ENCODE data around the gene AHR.

Gene AHR

DNA sequence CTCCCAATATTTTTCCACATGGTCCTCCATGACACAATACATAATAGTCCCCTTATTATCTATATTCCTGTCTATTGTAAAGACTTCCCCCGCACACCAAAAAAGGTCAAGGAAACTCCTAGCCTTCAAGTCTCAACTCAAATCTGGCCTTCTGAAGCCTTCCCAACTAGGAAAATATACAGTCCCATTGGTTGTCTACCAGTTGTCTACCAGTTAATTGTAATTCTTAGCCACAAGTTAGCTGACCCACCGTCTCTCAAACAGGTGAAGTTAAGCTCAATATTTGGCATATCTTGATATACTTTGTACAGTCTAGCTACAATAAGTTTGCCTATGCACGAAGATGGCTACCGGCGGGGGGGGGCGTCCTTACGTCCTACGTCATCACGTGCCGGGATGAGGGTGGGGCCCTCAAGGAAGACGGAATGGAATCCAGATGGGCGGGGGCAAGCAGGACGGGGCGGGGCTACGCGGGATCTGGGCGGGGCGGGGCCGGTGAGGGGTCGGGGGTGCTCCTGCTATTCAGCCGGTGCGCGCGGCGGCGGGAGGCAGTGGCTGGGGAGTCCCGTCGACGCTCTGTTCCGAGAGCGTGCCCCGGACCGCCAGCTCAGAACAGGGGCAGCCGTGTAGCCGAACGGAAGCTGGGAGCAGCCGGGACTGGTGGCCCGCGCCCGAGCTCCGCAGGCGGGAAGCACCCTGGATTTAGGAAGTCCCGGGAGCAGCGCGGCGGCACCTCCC, at the start of gene AHR:
TSS of gene AHR (plus strand) at position 551 of the 738 bp plus-strand sequence. CDS start 613 bp downstream, outside the sequence.
- Mint-ChIP-seq H3K27me3 (no peaks in the 10 kb centered on the region), H3K27ac (peak within 1 kb of the TSS; percentile 92), H3K9me3 (peaks cover 7 to 9% of the 10 kb centered on the region in 2 donors), H3K36me3 (peaks cover 3 to 7% of the 10 kb centered on the region in 2 donors), H3K4me1 (peaks cover 22 to 24% of the 10 kb centered on the region in 2 donors), H3K4me3 (peak within 1 kb of the TSS; percentile 87 to 91)
- ATAC-seq (replicated peaks), result peak; percentile 87 to 89
- peak; percentile 82 for DNase-seq

DNA sequence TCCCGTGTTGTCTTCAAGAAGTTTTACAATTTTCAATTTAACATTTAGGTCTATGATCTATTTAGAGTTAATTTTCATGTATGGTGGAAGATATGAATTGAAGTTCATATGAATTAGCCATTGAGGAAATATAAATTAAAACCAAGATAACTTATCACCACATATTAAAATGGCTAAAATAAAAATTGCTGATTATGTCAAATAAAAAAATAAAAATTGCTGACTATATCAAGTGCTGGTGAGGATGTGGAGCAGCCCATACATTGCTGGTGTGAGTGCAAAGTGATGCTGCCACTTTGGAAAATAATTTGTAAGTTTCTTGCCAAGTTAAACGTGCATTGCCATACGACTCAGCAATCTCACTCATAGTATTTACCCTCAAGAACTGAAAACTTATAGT, 44.6 kb upstream of the AHR start:
- ATAC-seq (replicated peaks) (no peak), DNase-seq (no peak)
- Mint-ChIP-seq H3K4me1 (peaks cover 1 to 9% of the 10 kb centered on the region in 2 donors), H3K36me3 (peaks cover 0 to 5% of the 10 kb centered on the region in 2 donors), H3K27ac (no peak overlapping the region), H3K4me3 (no peak overlapping the region), H3K27me3 (no peaks in the 10 kb centered on the region), H3K9me3 (peaks cover 0 to 2% of the 10 kb centered on the region in 2 donors)

DNA sequence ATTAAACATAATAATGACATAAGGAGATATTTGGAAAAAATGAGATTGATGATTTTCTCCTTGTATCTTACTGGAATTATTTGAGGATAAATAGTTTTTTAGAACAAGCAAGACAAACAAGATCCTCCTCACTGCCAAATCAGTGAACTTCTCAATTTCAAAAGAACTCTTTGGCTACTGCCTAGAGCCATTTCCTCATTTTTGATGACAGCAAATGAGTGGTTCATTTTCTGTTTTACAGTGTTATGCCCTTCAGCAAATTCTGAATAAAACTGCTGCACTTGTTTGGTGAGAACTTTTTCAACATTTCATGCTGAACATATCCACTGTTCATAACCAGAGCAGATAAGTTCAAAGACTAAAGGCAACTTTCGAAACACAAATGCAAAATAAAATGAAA, 42.5 kb upstream of the AHR start:
- no peak overlapping the region for H3K4me3 Mint-ChIP-seq
- ATAC-seq (replicated peaks), result peak; percentile 81 to 87
- no peak overlapping the region for H3K27ac Mint-ChIP-seq
- H3K4me1 Mint-ChIP-seq, result peaks cover 3 to 9% of the 10 kb centered on the region in 2 donors
- no peak for DNase-seq
- peaks cover 0 to 1% of the 10 kb centered on the region in 2 donors for H3K36me3 Mint-ChIP-seq
- peaks cover 0 to 2% of the 10 kb centered on the region in 2 donors for H3K9me3 Mint-ChIP-seq
- H3K27me3 Mint-ChIP-seq, result no peaks in the 10 kb centered on the region

DNA sequence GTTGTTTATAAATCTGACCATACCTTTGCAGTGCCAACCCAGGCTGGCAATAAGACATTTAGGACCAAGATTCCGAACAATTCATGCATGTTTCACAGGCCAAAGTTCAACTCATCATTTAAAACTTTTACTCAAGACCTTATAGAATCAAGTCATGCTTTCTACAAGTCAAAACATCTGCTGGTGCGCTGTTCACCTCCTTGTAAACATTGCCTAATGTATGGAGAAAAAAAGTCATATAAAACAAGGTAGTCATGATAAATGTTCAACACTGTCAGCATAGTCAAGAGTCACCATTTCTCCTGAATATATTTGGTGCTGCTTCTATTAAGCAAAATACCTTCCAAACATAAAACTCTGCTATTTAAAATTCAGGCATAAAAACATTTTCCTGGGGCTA, 42.1 kb upstream of the AHR start:
- Mint-ChIP-seq H3K9me3 (peaks cover 0 to 2% of the 10 kb centered on the region in 2 donors), H3K27ac (no peak overlapping the region), H3K4me1 (peaks cover 5 to 12% of the 10 kb centered on the region in 2 donors), H3K36me3 (peaks cover 0 to 1% of the 10 kb centered on the region in 2 donors), H3K4me3 (no peak overlapping the region), H3K27me3 (no peaks in the 10 kb centered on the region)
- DNase-seq (no peak), ATAC-seq (replicated peaks) (no peak)

DNA sequence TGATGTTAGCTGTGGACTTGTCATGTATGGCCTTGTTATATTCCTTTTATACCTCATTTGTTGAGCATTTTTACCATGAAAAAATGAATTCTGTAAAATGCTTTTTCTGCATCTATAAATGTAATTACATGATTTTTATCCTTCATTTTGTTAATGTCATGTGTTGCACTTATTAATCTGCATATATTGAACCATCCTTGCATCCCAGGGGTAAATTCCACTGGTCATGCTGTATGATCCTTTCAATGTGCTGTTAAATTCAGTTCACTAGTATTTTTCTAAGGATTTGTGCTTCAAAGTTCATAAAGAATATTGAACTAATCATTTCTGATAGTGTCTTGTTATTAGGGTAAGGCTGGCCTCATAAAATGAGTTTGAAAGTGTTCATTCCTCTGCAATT, 31.9 kb upstream of the AHR start:
- H3K27me3 Mint-ChIP-seq, result peaks cover 0 to 4% of the 10 kb centered on the region in 2 donors
- peaks cover 14 to 30% of the 10 kb centered on the region in 2 donors for H3K9me3 Mint-ChIP-seq
- H3K36me3 Mint-ChIP-seq, result peaks cover 6 to 13% of the 10 kb centered on the region in 2 donors
- peaks cover under 1 to 2% of the 10 kb centered on the region in 2 donors for H3K4me1 Mint-ChIP-seq
- no peak for ATAC-seq (replicated peaks)
- no peak for DNase-seq
- no peak overlapping the region for H3K27ac Mint-ChIP-seq
- no peak overlapping the region for H3K4me3 Mint-ChIP-seq

DNA sequence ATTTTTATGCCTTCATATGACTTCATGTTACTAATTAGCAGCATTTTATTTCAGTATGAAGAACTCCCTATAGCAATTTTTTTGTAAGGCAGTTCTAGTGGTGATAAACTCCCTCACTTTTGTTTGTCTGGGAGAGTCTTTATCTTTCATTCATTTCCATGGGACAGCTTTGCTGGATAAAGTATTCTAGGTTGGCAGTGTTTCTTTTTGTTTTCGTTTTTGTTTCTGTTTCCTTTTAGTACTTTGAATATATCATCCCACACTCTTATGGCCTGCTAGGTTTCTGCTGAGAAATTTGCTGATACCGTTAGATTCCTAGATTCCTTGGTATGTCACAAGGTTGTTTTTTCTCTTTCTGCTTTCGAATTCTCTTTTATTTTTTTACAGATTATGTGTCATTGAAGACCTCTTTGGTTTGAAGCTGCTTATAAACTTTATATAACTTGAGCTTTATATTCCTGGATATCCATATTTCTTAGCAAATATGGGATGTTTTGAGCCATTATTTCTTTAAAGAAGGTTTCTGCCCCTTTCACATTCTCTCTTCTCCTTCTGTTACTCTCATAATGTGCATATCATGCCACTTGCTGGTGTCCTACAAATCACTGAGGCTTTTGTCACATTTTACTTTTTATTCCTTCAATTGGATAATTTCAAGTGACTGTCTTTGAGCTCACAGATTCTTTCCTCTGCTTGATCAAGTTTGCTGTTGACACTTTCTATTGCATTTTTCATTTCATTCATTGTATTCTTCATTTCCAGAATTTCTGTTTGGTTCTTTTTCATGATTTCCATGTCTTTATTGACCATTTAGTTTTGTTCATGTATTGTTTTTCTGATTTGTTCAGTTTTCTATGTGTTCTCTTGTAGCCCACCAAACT, 28.9 kb upstream of the AHR start:
- H3K27me3 Mint-ChIP-seq, result peaks cover 0 to 8% of the 10 kb centered on the region in 2 donors
- ATAC-seq (replicated peaks), result no peak
- no peaks in the 10 kb centered on the region for H3K4me1 Mint-ChIP-seq
- H3K36me3 Mint-ChIP-seq, result peaks cover 6 to 18% of the 10 kb centered on the region in 2 donors
- peaks cover 18 to 33% of the 10 kb centered on the region in 2 donors for H3K9me3 Mint-ChIP-seq
- no peak overlapping the region for H3K27ac Mint-ChIP-seq
- no peak overlapping the region for H3K4me3 Mint-ChIP-seq
- DNase-seq, result no peak

DNA sequence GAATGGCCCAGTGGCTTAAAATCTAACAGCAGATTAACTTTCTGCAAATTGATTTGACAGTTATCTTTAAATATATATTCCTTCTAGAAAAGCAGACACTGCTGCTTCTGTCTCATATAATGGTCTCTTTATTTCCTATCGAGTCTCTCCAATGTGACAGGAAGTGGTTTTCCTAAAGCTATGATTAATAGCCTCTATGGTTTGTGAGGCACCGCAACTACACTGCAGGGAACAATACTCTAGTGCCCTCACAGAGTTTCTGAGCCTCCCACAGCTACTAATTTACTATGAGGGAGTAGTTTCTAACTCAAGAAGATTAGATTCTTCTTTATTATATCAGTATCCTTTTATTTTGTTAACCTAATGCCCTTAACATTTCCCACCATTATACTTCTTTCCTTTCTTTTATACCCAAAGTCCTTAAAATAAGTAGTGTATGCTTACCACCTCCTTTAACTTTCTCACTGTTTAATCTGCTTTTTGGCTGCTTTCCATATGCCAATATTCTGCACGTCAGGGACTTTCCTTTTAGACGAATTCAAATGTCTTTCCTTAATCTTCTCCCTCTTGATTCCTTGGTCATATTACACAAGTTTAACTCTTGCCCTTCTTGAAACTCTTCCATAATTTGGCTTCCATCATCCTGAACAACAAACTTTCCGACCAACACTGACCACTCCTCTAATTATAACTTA, 23.8 kb upstream of the AHR start:
- Mint-ChIP-seq H3K4me3 (no peak overlapping the region), H3K27ac (no peak overlapping the region)
- ATAC-seq (replicated peaks), result peak; percentile 43 to 51

DNA sequence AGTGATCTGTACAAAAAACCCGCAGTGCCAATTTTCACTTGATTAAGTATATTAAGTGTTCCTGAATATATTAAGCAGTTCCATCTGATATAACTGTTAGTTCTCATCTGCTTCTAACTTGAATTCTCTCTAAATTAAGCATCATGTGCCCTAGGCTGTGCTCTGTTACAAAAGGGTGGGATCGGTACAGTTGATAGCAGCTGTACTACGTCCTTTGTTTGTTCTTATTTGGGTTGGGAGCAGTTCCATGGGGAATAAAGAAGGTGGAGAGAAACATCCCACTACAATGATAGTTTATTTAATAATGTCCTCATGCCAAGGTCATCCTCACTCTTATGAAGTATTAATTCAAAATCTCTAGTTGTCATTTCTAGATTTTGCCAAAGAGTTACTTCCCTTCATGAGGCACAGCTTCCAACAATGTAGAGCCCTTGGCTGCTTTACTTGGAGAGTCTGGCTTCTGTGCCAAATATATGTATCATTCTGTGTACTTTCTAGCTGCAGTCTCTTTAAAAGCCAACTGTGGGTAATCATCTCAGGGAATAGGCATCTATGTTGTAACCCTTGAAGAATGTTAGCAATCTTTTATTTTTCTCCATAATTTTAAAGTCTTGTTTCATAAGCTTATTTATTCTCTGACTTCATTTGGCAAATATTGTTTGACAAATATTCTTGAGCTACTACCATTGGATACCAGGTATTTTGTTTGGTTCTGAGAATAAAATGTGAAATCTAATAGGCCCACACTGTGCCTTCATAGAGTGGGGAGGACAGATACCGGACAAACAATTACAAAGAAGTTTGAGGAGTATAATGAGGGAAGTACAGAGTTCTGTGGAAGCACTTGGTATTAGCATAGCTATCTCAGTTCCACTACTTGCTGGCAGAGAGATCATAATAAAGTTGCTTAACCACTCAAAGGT, 22.4 kb upstream of the AHR start:
- Mint-ChIP-seq H3K27ac (no peak overlapping the region), H3K36me3 (peaks cover 0 to 4% of the 10 kb centered on the region in 2 donors), H3K27me3 (peaks cover 7 to 11% of the 10 kb centered on the region in 2 donors), H3K4me1 (peaks cover 6 to 18% of the 10 kb centered on the region in 2 donors), H3K9me3 (peaks cover 3 to 6% of the 10 kb centered on the region in 2 donors), H3K4me3 (no peak overlapping the region)
- DNase-seq (no peak), ATAC-seq (replicated peaks) (peak; percentile 92 to 97)

More for the DNA sequence above, 23.8 kb upstream of the AHR start:
- H3K36me3 Mint-ChIP-seq, result peaks cover 2 to 7% of the 10 kb centered on the region in 2 donors
- H3K4me1 Mint-ChIP-seq, result peaks cover 6 to 18% of the 10 kb centered on the region in 2 donors
- H3K27me3 Mint-ChIP-seq, result peaks cover 7 to 11% of the 10 kb centered on the region in 2 donors
- peaks cover 11 to 12% of the 10 kb centered on the region in 2 donors for H3K9me3 Mint-ChIP-seq
- no peak for DNase-seq

DNA sequence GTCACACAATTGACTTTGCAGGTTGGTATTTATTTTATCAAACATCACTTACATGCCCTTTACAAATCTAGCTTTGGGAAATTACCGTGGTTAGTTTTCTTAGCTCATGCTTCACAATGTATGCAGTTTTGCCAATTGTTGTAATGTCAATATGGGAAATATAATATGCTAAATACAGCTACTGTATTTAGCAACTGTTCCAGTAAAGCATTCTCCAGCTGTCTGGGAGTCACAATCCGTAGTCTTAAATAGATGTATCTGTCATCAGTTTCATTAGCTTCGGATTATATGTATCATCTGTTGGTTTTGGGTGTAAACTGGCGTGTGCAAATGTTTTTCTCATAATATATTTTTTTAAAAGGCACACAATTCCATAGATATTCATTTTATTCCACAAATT, 19.4 kb upstream of the AHR start:
- DNase-seq, result no peak
- no peaks in the 10 kb centered on the region for H3K36me3 Mint-ChIP-seq
- no peak overlapping the region for H3K4me3 Mint-ChIP-seq
- peaks cover 6 to 18% of the 10 kb centered on the region in 2 donors for H3K4me1 Mint-ChIP-seq
- H3K27me3 Mint-ChIP-seq, result peaks cover 5 to 11% of the 10 kb centered on the region in 2 donors
- H3K9me3 Mint-ChIP-seq, result peaks cover 0 to 2% of the 10 kb centered on the region in 2 donors
- no peak overlapping the region for H3K27ac Mint-ChIP-seq
- no peak for ATAC-seq (replicated peaks)

DNA sequence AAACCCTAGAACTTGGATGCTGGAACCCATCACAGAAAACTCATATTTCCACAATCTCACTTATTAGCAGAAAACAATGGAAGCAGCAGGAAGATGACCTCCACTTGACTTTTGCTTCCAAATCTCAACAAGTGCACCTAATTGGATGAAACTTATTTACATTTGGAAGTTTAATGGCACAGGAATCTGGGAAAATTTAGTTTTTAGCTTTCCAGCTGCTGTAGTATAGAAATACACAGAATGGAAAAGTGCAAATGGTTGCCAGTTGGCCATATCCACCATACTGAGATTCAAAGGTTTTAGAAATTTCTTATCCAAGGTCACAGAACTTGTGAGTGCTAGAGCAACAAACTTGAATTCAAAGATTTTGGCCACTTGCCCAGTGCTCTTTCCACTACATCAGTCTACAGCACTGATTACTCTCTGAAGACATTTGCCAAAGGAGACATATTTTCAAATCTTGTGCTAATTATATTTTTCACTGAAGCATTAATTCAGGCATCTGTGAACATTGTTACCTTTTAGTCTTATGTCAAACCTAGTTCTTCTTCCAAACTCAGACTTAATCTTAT, 9.3 kb upstream of the AHR start:
- Mint-ChIP-seq H3K27me3 (peaks cover 0 to 11% of the 10 kb centered on the region in 2 donors), H3K4me1 (peaks cover 0 to 2% of the 10 kb centered on the region in 2 donors), H3K4me3 (no peak overlapping the region), H3K27ac (no peak overlapping the region), H3K36me3 (no peaks in the 10 kb centered on the region), H3K9me3 (no peaks in the 10 kb centered on the region)
- no peak for DNase-seq
- no peak for ATAC-seq (replicated peaks)

DNA sequence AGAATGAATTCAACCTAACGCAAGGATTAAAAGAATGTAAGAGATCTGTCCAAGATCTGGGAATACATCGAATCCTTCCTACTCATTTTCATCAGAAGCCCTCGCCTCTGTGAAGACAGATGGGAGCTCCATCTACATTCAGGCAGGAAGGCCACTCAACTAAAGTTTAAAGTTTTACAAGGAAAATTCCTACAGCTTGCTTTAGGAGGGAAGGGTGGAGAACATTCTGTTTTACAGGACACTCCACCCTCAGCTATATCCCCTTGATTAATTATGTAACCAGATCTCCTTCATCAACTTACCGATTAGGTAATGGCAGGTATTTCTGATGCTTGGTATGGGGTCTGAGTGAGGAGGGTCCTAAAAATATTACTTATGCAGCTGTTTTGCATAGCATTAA, 5.6 kb upstream of the AHR start:
- ATAC-seq (replicated peaks) (no peak), DNase-seq (no peak)
- Mint-ChIP-seq H3K4me3 (no peak overlapping the region), H3K27me3 (peaks cover 0 to 5% of the 10 kb centered on the region in 2 donors), H3K4me1 (peaks cover 10 to 11% of the 10 kb centered on the region in 2 donors), H3K36me3 (no peaks in the 10 kb centered on the region), H3K27ac (no peak overlapping the region), H3K9me3 (peaks cover 3 to 9% of the 10 kb centered on the region in 2 donors)

DNA sequence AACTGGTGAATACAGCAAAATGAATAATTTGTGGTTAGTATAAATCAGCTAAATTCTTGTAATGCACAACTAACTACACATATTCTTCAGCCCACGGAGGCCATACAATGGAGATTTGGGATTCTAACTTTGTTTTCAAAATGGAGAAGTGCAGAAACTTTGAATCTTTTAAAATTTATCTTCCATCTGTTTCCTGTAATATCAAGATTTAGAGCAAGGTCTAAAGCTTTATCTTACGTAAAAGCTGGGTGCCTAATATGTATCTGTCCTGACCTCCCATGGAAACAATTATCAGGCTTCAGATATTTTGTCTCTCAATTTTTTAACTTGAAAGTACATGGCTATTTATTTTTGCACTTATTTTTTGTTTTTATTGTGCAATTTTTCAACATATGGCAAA, 5.0 kb upstream of the AHR start:
- Mint-ChIP-seq H3K36me3 (peaks cover 3% of the 10 kb centered on the region in 2 donors), H3K4me1 (peaks cover 15 to 16% of the 10 kb centered on the region in 2 donors), H3K27me3 (peaks cover 0 to 5% of the 10 kb centered on the region in 2 donors), H3K9me3 (peaks cover 7 to 9% of the 10 kb centered on the region in 2 donors), H3K27ac (no peak overlapping the region), H3K4me3 (no peak overlapping the region)
- DNase-seq (no peak), ATAC-seq (replicated peaks) (no peak)

DNA sequence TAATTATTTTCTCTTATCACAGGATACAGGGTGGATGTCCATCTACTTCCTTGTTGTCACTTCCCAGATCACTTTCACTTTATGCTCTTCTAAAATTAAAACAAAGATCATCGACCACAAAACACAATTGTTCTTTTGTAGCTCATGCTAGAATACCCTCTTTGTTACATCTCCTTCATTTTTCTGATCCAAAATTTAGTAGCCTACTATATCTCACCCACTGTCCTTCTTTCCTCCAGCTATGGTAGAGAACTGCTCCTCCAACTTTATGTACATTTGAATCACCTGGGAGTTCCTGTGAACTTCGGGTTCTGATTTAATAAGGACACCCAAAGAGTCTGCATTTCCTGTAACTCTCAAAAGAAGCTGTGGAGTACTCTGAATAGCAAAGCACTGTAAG, 1.2 kb upstream of the AHR start:
- no peak for DNase-seq
- H3K4me1 Mint-ChIP-seq, result peaks cover 19 to 24% of the 10 kb centered on the region in 2 donors
- peak overlapping the region; percentile 87 to 91 for H3K4me3 Mint-ChIP-seq
- H3K27ac Mint-ChIP-seq, result peak overlapping the region; percentile 72
- H3K9me3 Mint-ChIP-seq, result peaks cover 7 to 9% of the 10 kb centered on the region in 2 donors
- peaks cover 3 to 7% of the 10 kb centered on the region in 2 donors for H3K36me3 Mint-ChIP-seq
- no peaks in the 10 kb centered on the region for H3K27me3 Mint-ChIP-seq
- no peak for ATAC-seq (replicated peaks)
